ENCODE results near the gene INHBC.
"Not testable (repeated sequence)": the region's sequence is repeated elsewhere in the genome, so short reads cannot be mapped to it uniquely, and the experiment has no call there.

INHBC gene

DNA sequence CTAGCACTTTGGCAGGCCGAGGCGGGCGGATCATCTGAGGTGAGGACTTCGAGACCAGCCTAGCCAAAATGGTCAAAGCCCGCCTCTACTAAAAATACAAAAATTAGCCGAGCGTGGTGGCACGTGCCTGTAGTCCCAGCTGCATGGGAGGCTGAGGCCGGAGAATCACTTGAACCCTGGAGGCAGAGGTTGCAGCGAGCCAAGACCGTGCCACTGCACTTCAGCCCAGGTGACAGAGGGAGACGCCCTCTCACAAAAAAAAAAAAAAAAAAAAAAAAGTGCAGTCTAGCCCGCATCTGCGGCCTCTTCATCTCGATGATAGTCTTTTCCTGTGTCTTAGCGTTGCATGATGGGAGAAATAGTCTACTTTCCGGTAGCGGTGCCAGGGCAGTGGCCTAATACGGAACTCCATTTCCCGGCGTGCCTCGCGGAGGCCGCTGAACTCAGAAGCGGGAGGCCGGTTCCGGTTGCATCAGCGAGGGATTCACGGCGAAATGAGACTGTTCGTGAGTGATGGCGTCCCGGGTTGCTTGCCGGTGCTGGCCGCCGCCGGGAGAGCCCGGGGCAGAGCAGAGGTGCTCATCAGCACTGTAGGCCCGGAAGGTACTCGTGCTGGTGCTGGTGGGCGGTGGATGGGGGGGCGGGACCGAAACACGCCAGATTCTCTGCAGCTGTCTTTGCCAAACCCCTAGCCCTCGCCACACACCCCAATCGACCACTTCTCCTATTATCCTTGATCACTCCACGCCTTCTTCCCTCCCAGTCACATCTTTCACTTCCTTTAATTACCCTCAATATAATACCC is 53.2 kb downstream of the INHBC start, which contains the start of gene MARS1:
MARS1 (plus strand) TSS at position 472 of the 805 bp plus-strand sequence; CDS start at position 495, 23 bp downstream.
- DNase-seq: peak; percentile 90 to 91

DNA sequence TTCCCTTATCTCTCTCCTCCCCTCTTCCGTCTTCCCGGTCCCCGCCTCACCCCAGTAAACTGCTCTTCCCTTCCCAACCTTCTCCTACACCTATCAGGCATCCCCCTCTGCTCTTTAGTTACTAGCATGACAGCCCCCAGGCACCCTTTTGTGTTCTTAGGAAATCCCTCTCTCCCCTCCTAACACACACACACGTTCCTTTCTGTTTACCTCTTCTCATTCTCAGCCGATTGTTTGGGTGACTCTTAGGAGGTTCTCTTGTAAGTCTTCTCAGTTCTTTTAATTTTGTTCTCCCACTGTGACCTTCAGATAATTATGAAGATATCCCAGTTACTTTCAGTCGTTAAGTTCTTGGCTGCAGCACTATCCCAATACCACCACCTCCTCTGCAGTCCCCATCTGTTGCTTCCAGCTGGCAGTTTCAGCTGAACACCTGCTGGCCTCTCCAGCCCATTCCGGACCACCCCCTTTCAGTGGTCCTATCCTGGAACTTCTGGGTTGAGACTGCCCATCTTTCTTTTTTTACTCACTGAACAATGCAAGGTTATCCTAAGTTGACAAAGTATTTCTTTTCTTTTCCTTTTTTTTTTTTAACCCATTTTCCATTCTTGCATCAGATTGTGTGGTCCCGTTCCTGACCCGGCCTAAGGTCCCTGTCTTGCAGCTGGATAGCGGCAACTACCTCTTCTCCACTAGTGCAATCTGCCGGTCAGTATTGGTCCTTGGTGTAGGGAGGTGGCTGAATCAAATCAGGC is 54.0 kb downstream of the INHBC start:
- DNase-seq: no peak

DNA sequence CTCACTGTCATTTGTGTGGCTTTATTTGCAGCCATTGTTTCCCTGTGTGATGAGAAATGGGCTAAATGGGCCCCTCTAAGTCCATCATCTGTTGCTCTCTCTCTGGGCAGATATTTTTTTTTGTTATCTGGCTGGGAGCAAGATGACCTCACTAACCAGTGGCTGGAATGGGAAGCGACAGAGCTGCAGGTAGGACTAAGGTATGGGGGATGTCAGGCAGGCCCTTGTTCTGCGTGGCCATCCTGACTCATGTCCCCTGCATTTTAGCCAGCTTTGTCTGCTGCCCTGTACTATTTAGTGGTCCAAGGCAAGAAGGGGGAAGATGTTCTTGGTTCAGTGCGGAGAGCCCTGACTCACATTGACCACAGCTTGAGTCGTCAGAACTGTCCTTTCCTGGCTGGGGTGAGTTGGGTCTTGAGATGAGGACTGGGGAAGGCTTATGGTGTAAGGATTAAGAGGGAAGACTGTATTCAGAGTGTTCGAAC is 54.6 kb downstream of the INHBC start:
- no peak for DNase-seq

- no peak for DNase-seq
Observed at GRCh38 chr12:57490126-57490525, 55.5 kb downstream of the INHBC start.

- no peak for DNase-seq
Observed at GRCh38 chr12:57491393-57492280, 57.1 kb downstream of the INHBC start.

GRCh38 chr12:57495051-57495701 is 60.6 kb downstream of the INHBC start:
- DNase-seq: not testable (repeated sequence)

- DNase-seq: no peak
Observed at GRCh38 chr12:57496822-57497221, 62.2 kb downstream of the INHBC start.

GRCh38 chr12:57497223-57498131 is 62.9 kb downstream of the INHBC start:
- DNase-seq: no peak

GRCh38 chr12:57498132-57498502 is 63.5 kb downstream of the INHBC start:
- DNase-seq: no peak

- DNase-seq: no peak
Observed at GRCh38 chr12:57498571-57498970, 64.0 kb downstream of the INHBC start.

DNA sequence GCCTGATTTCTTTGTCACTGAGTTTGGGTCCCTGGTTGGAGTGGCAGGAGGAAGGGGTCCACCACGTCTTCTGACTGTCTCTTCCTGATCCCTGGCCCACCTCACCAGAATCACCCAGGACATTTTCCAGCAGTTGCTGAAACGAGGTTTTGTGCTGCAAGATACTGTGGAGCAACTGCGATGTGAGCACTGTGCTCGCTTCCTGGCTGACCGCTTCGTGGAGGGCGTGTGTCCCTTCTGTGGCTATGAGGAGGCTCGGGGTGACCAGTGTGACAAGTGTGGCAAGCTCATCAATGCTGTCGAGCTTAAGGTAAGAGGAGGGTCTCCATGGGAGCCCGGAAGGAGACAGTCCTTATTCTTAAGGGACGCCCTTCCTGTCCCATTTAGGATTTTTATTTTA is 65.6 kb downstream of the INHBC start:
- no peak for DNase-seq
